Progenitor cell of endocrine pancreas (in vitro differentiated cells): ENCODE measurements around the gene CUL1. TPM values are rescaled to one million over a fixed set of nuclear protein-coding genes. Genes with fewer than 3 reads are reported as not detected.

ENCODE experiments used
- DNase-seq: peaks from one replicate; pipeline ENCODE4 v3.0.0; 2021; ENCODE audit warnings: low spot score; ENCODE audit not compliant: unreplicated experiment
- H3K27ac Mint-ChIP-seq: 2 replicates; pipeline ENCODE4 v1.8.0; 2021; ENCODE audit warnings: mild to moderate bottlenecking, moderate library complexity, mixed read lengths
- H3K27me3 Mint-ChIP-seq: 2 replicates; pipeline ENCODE4 v1.8.0; 2021; ENCODE audit warnings: mixed read lengths
- H3K36me3 Mint-ChIP-seq: 2 replicates; pipeline ENCODE4 v1.8.0; 2022; ENCODE audit warnings: mixed read lengths; ENCODE audit not compliant: insufficient read depth
- H3K4me1 Mint-ChIP-seq: 2 replicates; pipeline ENCODE4 v1.8.0; 2021; ENCODE audit warnings: low read depth, mixed read lengths
- H3K4me3 Mint-ChIP-seq: 2 replicates; pipeline ENCODE4 v1.8.0; 2021; ENCODE audit warnings: low read depth, mild to moderate bottlenecking, moderate library complexity, mixed read lengths
- H3K9me3 Mint-ChIP-seq: 2 replicates; pipeline ENCODE4 v1.8.0; 2021; ENCODE audit warnings: low read depth, mixed read lengths
- CTCF ChIP-seq: fragments of 200-600 bp; sonication (generic); IDR thresholded peaks from one replicate; pipeline ENCODE4 v1.5.0; 2021; ENCODE audit warnings: antibody characterized with exemption, mild to moderate bottlenecking; ENCODE audit not compliant: unreplicated experiment
- total RNA-seq: library from RNA; stranded (reverse); gene quantifications from 2 replicates; pipeline ENCODE4 v1.2.1, GENCODE V29; 2021

CUL1 gene
- total RNA-seq, 1 donor from 2014 or later, result 58.9 TPM

- H3K27ac Mint-ChIP-seq, result no peak overlapping the region
- no peaks in the 10 kb centered on the region for H3K4me1 Mint-ChIP-seq
- H3K9me3 Mint-ChIP-seq, result peaks cover 4% of the 10 kb centered on the region
- H3K36me3 Mint-ChIP-seq, result no peaks in the 10 kb centered on the region
- no peak for TF ChIP-seq CTCF
- no peak overlapping the region for H3K4me3 Mint-ChIP-seq
- no peak for DNase-seq
- H3K27me3 Mint-ChIP-seq, result no peaks in the 10 kb centered on the region
Measured at GRCh38 chr7:148670807-148671206, 27.9 kb upstream of the CUL1 start.

DNA sequence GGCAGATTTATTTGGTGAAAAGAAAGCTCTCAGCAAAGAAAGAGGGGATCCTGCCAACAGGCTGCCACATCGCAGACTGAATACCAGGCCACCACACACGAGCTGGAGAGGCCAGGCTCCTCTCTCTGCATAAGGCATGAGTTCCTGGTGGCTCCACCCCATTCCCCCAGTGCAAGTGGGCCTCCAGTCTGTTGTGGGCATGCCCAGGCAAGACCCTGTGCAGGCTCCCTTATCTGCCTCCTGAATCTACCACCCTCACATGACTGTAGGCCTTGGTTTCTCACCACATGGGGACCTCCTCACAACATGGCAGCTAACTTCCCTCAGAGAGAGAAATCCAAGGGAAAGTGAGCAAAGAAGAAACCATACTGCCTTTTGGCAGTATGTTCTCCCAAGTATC lies 26.7 kb upstream of the CUL1 start:
- no peak for TF ChIP-seq CTCF
- no peak overlapping the region for H3K4me3 Mint-ChIP-seq
- DNase-seq, result no peak
- no peak overlapping the region for H3K27ac Mint-ChIP-seq
- no peaks in the 10 kb centered on the region for H3K27me3 Mint-ChIP-seq
- H3K4me1 Mint-ChIP-seq, result no peaks in the 10 kb centered on the region
- no peaks in the 10 kb centered on the region for H3K36me3 Mint-ChIP-seq
- peaks cover 4% of the 10 kb centered on the region for H3K9me3 Mint-ChIP-seq

DNA sequence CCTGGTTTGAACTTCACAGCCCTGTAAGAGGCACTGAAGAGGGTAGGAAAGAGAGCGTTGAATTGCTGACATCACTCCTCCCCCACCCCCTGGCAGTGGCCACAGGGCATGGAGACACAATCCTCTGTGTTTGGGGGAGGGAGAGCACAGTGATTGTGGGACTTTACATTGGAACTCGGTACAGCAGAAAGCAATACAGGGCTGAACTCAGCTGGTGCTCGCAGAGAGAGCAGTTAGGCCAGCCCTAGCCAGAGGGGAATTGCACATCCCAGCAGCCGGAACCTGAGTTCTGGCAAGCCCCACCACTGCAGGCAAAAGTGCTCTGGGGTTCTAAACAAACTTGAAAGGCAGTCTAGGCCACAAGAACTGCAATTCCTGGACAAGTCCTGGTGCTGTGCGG lies 24.0 kb upstream of the CUL1 start:
- Mint-ChIP-seq H3K27me3 (no peaks in the 10 kb centered on the region), H3K36me3 (no peaks in the 10 kb centered on the region), H3K4me1 (no peaks in the 10 kb centered on the region), H3K27ac (no peak overlapping the region), H3K4me3 (no peak overlapping the region), H3K9me3 (peaks cover 4% of the 10 kb centered on the region)
- no peak for DNase-seq
- TF ChIP-seq CTCF, result no peak

- no peaks in the 10 kb centered on the region for H3K36me3 Mint-ChIP-seq
- no peak overlapping the region for H3K27ac Mint-ChIP-seq
- H3K27me3 Mint-ChIP-seq, result no peaks in the 10 kb centered on the region
- no peak for TF ChIP-seq CTCF
- peaks cover 8% of the 10 kb centered on the region for H3K9me3 Mint-ChIP-seq
- no peak for DNase-seq
- no peak overlapping the region for H3K4me3 Mint-ChIP-seq
- H3K4me1 Mint-ChIP-seq, result no peaks in the 10 kb centered on the region
Measured at GRCh38 chr7:148676291-148676690, 22.4 kb upstream of the CUL1 start.

DNA sequence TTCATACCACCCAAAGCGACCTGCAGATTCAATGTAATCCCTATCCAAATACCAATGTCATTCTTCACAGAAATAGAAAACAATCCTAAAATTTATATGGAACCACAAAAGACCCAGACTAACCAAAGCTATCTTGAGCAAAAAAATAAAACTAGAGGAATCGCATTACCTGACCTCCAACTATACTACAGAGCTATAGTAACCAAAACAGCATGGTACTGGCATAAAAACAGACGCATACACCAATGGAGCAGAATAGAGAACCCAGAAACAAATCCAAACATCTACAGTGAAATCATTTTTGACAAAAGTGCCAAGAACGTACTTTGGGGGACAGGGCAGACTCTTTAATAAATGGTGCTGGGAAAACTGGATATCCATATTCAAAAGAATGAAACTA lies 16.9 kb upstream of the CUL1 start:
- no peaks in the 10 kb centered on the region for H3K36me3 Mint-ChIP-seq
- no peak overlapping the region for H3K4me3 Mint-ChIP-seq
- H3K27ac Mint-ChIP-seq, result no peak overlapping the region
- H3K9me3 Mint-ChIP-seq, result peaks cover 13% of the 10 kb centered on the region
- no peak for DNase-seq
- no peak for TF ChIP-seq CTCF
- no peaks in the 10 kb centered on the region for H3K4me1 Mint-ChIP-seq
- H3K27me3 Mint-ChIP-seq, result peaks cover 4% of the 10 kb centered on the region
